IMR-90 (cell line): ENCODE results near the gene SLC44A2. TPM values are rescaled to one million over a fixed set of nuclear protein-coding genes. Genes with fewer than 3 reads are reported as not detected.

Source experiments
- ATAC-seq: fragments of 200-7000 bp; cut with Tn5 transposase; 2 replicates; pipeline ENCODE4 v1.9.1; 2020; ENCODE audit warnings: low read depth, mild to moderate bottlenecking, moderate library complexity
- BruUV-seq: library from RNA; stranded (reverse); fragments of 400-500 nt; replicated peaks from 2 replicates; lab custom pipeline; 2021; lab: Mats Ljungman, UMichigan
- CTCF ChIA-PET: fragments of 300-600 bp; formaldehyde crosslinking; extraction: SDS; loops from one replicate; lab custom pipeline; 2021; ENCODE audit warnings: antibody characterized with exemption; lab: Yijun Ruan, JAX
- POLR2A ChIA-PET: fragments of 300-600 bp; sonication (Branson Sonifier 250); formaldehyde crosslinking; loops from one replicate; lab custom pipeline; 2022; ENCODE audit warnings: antibody characterized with exemption; ENCODE audit not compliant: unreplicated experiment; lab: Charles Lee
- DNase-seq: peaks from one replicate; pipeline ENCODE4 v3.0.0; 2013
- H2AFZ ChIP-seq: replicated peaks from 2 replicates; pipeline ENCODE3; 2013; ENCODE audit warnings: low read length, mild to moderate bottlenecking; ENCODE audit not compliant: poor library complexity
- H2AK5ac ChIP-seq: 2 replicates; pipeline ENCODE4 v1.6.1; 2013; ENCODE audit warnings: low read depth, low read length, inconsistent platforms
- H2AK9ac ChIP-seq: replicated peaks from 2 replicates; pipeline ENCODE3; 2013; ENCODE audit warnings: mild to moderate bottlenecking, low read depth, low read length, moderate library complexity; ENCODE audit not compliant: poor library complexity
- H2BK120ac ChIP-seq: 2 replicates; pipeline ENCODE4 v1.6.1; 2013; ENCODE audit warnings: low read depth, low read length, inconsistent platforms
- H2BK15ac ChIP-seq: 3 replicates; pipeline ENCODE4 v1.6.1; 2013; ENCODE audit warnings: low read depth, low read length, inconsistent platforms
- H2BK20ac ChIP-seq: 2 replicates; pipeline ENCODE4 v1.6.1; 2013; ENCODE audit warnings: low read depth, mild to moderate bottlenecking, inconsistent platforms, low read length, moderate library complexity
- H2BK5ac ChIP-seq: 2 replicates; pipeline ENCODE4 v1.6.1; 2013; ENCODE audit warnings: mild to moderate bottlenecking, low read depth, low read length, inconsistent platforms; ENCODE audit not compliant: poor library complexity, severe bottlenecking
- H3K14ac ChIP-seq: replicated peaks from 2 replicates; pipeline ENCODE4 v1.6.1; 2013; ENCODE audit warnings: low read depth, low read length, inconsistent platforms
- H3K18ac ChIP-seq: 2 replicates; pipeline ENCODE4 v1.6.1; 2013; ENCODE audit warnings: low read depth, low read length, control low read depth
- H3K23ac ChIP-seq: 2 replicates; pipeline ENCODE4 v1.6.1; 2013; ENCODE audit warnings: low read depth, low read length, inconsistent platforms
- H3K27ac ChIP-seq: 2 replicates; pipeline ENCODE4 v1.5.1; 2013; ENCODE audit warnings: mild to moderate bottlenecking, control low read depth, low read length; ENCODE audit not compliant: insufficient read depth
- H3K27me3 ChIP-seq: 2 replicates; pipeline ENCODE4 v1.6.1; 2013; ENCODE audit warnings: low read length; ENCODE audit not compliant: control insufficient read depth, insufficient read depth
- H3K36me3 ChIP-seq: 2 replicates; pipeline ENCODE4 v1.6.1; 2013; ENCODE audit warnings: low read length, mixed read lengths; ENCODE audit not compliant: control insufficient read depth, insufficient read depth
- H3K4ac ChIP-seq: 2 replicates; pipeline ENCODE4 v1.6.1; 2013; ENCODE audit warnings: low read depth, low read length, inconsistent platforms
- H3K4me1 ChIP-seq: 2 replicates; pipeline ENCODE4 v1.6.1; 2013; ENCODE audit warnings: low read length, mixed read lengths; ENCODE audit not compliant: control insufficient read depth, insufficient read depth
- H3K4me2 ChIP-seq: 2 replicates; pipeline ENCODE4 v1.6.1; 2013; ENCODE audit warnings: low read depth, mild to moderate bottlenecking, control low read depth, low read length, moderate library complexity
- H3K4me3 ChIP-seq: 2 replicates; pipeline ENCODE4 v1.5.1; 2013; ENCODE audit warnings: low read depth, mild to moderate bottlenecking, control low read depth, low read length, moderate library complexity; ENCODE audit not compliant: insufficient read depth
- H3K56ac ChIP-seq: 2 replicates; pipeline ENCODE4 v1.6.1; 2013; ENCODE audit warnings: low read length, inconsistent platforms; ENCODE audit not compliant: insufficient read depth; ENCODE audit errors: extremely low read depth
- H3K79me1 ChIP-seq, 2 experiments: 2 replicates each; pipeline ENCODE4 v1.6.1; 2013; ENCODE audit warnings: low read length in 2 of 2, inconsistent platforms in 1 of 2, low read depth in 1 of 2
- H3K9ac ChIP-seq: 2 replicates; pipeline ENCODE4 v1.6.1; 2013; ENCODE audit warnings: low read depth, low read length, control low read depth
- H3K9me1 ChIP-seq: 2 replicates; pipeline ENCODE4 v1.6.1; 2013; ENCODE audit warnings: low read length, inconsistent platforms; ENCODE audit not compliant: insufficient read depth
- H3K9me3 ChIP-seq: 2 replicates; pipeline ENCODE4 v1.6.1; 2013; ENCODE audit warnings: low read length; ENCODE audit not compliant: control insufficient read depth, insufficient read depth
- H4K20me1 ChIP-seq: 2 replicates; pipeline ENCODE4 v1.6.1; 2013; ENCODE audit warnings: low read length, inconsistent platforms; ENCODE audit not compliant: insufficient read depth
- H4K5ac ChIP-seq: 2 replicates; pipeline ENCODE4 v1.6.1; 2013; ENCODE audit warnings: mild to moderate bottlenecking, low read depth, low read length, control low read depth
- H4K8ac ChIP-seq, 2 experiments: 2 replicates each; pipeline ENCODE4 v1.6.1; 2013; ENCODE audit warnings: low read depth in 2 of 2, low read length in 2 of 2, control low read depth in 1 of 2, inconsistent platforms in 1 of 2
- H4K91ac ChIP-seq: 2 replicates; pipeline ENCODE4 v1.6.1; 2013; ENCODE audit warnings: low read depth, low read length, inconsistent platforms; ENCODE audit not compliant: insufficient read depth
- BHLHE40 ChIP-seq: fragments of 150-350 bp; IDR thresholded peaks from 2 replicates; pipeline ENCODE4 v1.6.1; 2016; ENCODE audit warnings: mild to moderate bottlenecking, low read depth, low read length
- CEBPB ChIP-seq: IDR thresholded peaks from 2 replicates; pipeline ENCODE4 v1.6.1; 2012; ENCODE audit warnings: low read depth, low read length, improper control_type of control experiment
- ELK1 ChIP-seq: fragments of 150-350 bp; IDR thresholded peaks from 2 replicates; pipeline ENCODE4 v1.6.1; 2016; ENCODE audit warnings: low read depth, mild to moderate bottlenecking, low read length, moderate library complexity, borderline replicate concordance
- MAFK ChIP-seq: IDR thresholded peaks from 2 replicates; pipeline ENCODE4 v1.6.1; 2012; ENCODE audit warnings: low read depth, low read length, improper control_type of control experiment
- MAZ ChIP-seq: IDR thresholded peaks from 2 replicates; pipeline ENCODE4 v1.6.1; 2012; ENCODE audit warnings: low read depth, mild to moderate bottlenecking, low read length, improper control_type of control experiment, moderate library complexity, borderline replicate concordance
- MXI1 ChIP-seq: IDR thresholded peaks from 2 replicates; pipeline ENCODE4 v1.6.1; 2012; ENCODE audit warnings: low read depth, mild to moderate bottlenecking, low read length, moderate library complexity, borderline replicate concordance
- NFE2L2 ChIP-seq: fragments of 150-350 bp; IDR thresholded peaks from 2 replicates; pipeline ENCODE4 v1.6.1; 2016; ENCODE audit warnings: low read depth, mild to moderate bottlenecking, low read length
- POLR2A ChIP-seq: IDR thresholded peaks from 2 replicates; pipeline ENCODE4 v1.6.1; 2012; ENCODE audit warnings: mild to moderate bottlenecking, low read depth, low read length
- RAD21 ChIP-seq: IDR thresholded peaks from 2 replicates; pipeline ENCODE4 v1.6.1; 2012; ENCODE audit warnings: low read length, improper control_type of control experiment
- RCOR1 ChIP-seq: IDR thresholded peaks from 2 replicates; pipeline ENCODE4 v1.6.1; 2012; ENCODE audit warnings: mild to moderate bottlenecking, low read length, improper control_type of control experiment; ENCODE audit not compliant: insufficient replicate concordance
- RFX5 ChIP-seq: IDR thresholded peaks from 2 replicates; pipeline ENCODE4 v1.8.0; 2012; ENCODE audit warnings: low read depth, mild to moderate bottlenecking, low read length, moderate library complexity
- SMC3 ChIP-seq: fragments of 150-350 bp; IDR thresholded peaks from 2 replicates; pipeline ENCODE4 v1.6.1; 2016; ENCODE audit warnings: low read depth, mild to moderate bottlenecking, antibody characterized with exemption, low read length, moderate library complexity
- USF2 ChIP-seq: fragments of 150-350 bp; IDR thresholded peaks from 2 replicates; pipeline ENCODE4 v1.6.1; 2017; ENCODE audit warnings: mild to moderate bottlenecking, antibody characterized with exemption, low read length, low read depth
- WGBS, 2 experiments: methylation state at CpG; one replicate each; pipeline versions ENCODE4 v1.1.5 to v1.1.7; 2013; ENCODE audit warnings: missing lambda C conversion rate in 2 of 2; ENCODE audit not compliant: insufficient read length in 1 of 2; ENCODE audit errors: extremely low coverage in 2 of 2; 5-methylcytosine and 5-hydroxymethylcytosine counted together
- dilution Hi-C: fragments of 300-500 bp; cut with HindIII; formaldehyde crosslinking; loops from one replicate; pipeline ENCODE4 v1.14.3; 2018; ENCODE audit warnings: low sequenced_read_pairs; ENCODE audit not compliant: unreplicated experiment
- in situ Hi-C: fragments of 300-500 bp; cut with MboI; formaldehyde crosslinking; loops from 3 replicates; pipeline ENCODE4 v1.14.3; 2019; ENCODE audit warnings: low sequenced_read_pairs, inconsistent platforms, mixed read lengths
- intact Hi-C: fragments of 100-400 bp; cut with micrococcal nuclease; formaldehyde crosslinking; loops from 2 replicates; pipeline ENCODE4 v1.10.0; 2022
- polyA plus RNA-seq, 3 experiments: library from polyadenylated mRNA; depleted of rRNA; stranded (reverse); fragments of >200 nt; gene quantifications; 2 replicates each; pipeline ENCODE4 v1.2.3, GENCODE V29; 2012; ENCODE audit warnings: low replicate concordance in 1 of 3
- total RNA-seq: library from RNA; depleted of rRNA; stranded (reverse); fragments of >200 nt; gene quantifications from 2 replicates; pipeline ENCODE4 v1.2.3, GENCODE V29; 2012

SLC44A2 gene
- total and polyA plus RNA-seq, 2 of the 4 experiments (the other 2 are of a cell fraction): 28.5 to 62.9 TPM

GRCh38 chr19:10639836-10640235 is 14.5 kb downstream of the SLC44A2 start:
- no peak for TF ChIP-seq RFX5
- no peak for TF ChIP-seq RCOR1
- no peak for TF ChIP-seq BHLHE40
- no peak for TF ChIP-seq CEBPB
- TF ChIP-seq ELK1: no peak
- TF ChIP-seq POLR2A: no peak
- TF ChIP-seq SMC3: no peak
- no peak for TF ChIP-seq MAZ
- no peak for TF ChIP-seq RAD21
- no peak for TF ChIP-seq NFE2L2
- TF ChIP-seq MXI1: no peak
- no peak for TF ChIP-seq MAFK
- no peak for TF ChIP-seq USF2
- CTCF ChIA-PET: no interaction called here

More at GRCh38 chr19:10639836-10640235, 14.5 kb downstream of the SLC44A2 start:
- Histone ChIP-seq H2BK20ac (no peak overlapping the region), H3K4me2 (no peak overlapping the region), H3K9me1 (peaks cover 7% of the 10 kb centered on the region; the same call in 1 of the 2 replicates), H3K9me3 (no peaks in the 10 kb centered on the region), H3K4me3 (no peak overlapping the region), H3K23ac (no peak overlapping the region), H3K9ac (no peak overlapping the region), H2AK9ac (no peak overlapping the region), H3K14ac (no peak overlapping the region), H2BK5ac (no peak overlapping the region), H3K4ac (no peak overlapping the region), H3K36me3 (peaks cover 56% of the 10 kb centered on the region), H2BK120ac (no peak overlapping the region), H3K27me3 (no peaks in the 10 kb centered on the region), H2AK5ac (no peak overlapping the region), H3K79me1 (no peaks in the 10 kb centered on the region; a peak in 2 of 4 replicates), H4K20me1 (peaks cover 4% of the 10 kb centered on the region; the same call in 1 of the 2 replicates), H4K5ac (no peak overlapping the region), H2BK15ac (no peak overlapping the region), H3K27ac (no peak overlapping the region), H3K4me1 (peaks cover 3% of the 10 kb centered on the region; the same call in 1 of the 2 replicates), H3K18ac (no peak overlapping the region), H3K56ac (no peak overlapping the region), H2AFZ (no peak overlapping the region), H4K91ac (no peak overlapping the region), H4K8ac (no peak overlapping the region)
- dilution Hi-C loops: no loop called here
- POLR2A ChIA-PET: no interaction called here
- ATAC-seq (no peak), DNase-seq (no peak)
- WGBS, 2 experiments: no CpG with 5 or more reads among the region's 8 CpGs
- in situ Hi-C loops: loop anchor here (5.0 to 10.0 kb wide), 2 partner anchors 58 to 145 kb away; no protein-coding TSS in a partner anchor
- BruUV-seq: no TSS peak
- intact Hi-C loops: loop anchor here (10.0 kb wide), 1 partner anchor 155 kb away; no protein-coding TSS in a partner anchor
